GM12892 (cell line): ENCODE data around the gene ZNF586.

Experiments used
- POLR2A ChIP-seq: IDR thresholded peaks from 2 replicates; pipeline ENCODE4 v1.6.1; 2011; ENCODE audit warnings: low read depth, low read length, control low read depth
- TAF1 ChIP-seq: IDR thresholded peaks from 2 replicates; pipeline ENCODE4 v1.6.1; 2011; ENCODE audit warnings: low read depth, mild to moderate bottlenecking, control low read depth, low read length, borderline replicate concordance

- TF ChIP-seq POLR2A: no peak
- no peak for TF ChIP-seq TAF1
These were observed 49.5 kb upstream of the ZNF586 start for GRCh38 chr19:57719901-57720519.
